GM23338 (cell line): ENCODE results near the gene NRN1L. TPM values are rescaled to one million over a fixed set of nuclear protein-coding genes. Genes with fewer than 3 reads are reported as not detected.

ENCODE experiments used
- ATAC-seq: fragments of 200-7000 bp; cut with Tn5 transposase; 3 replicates; pipeline ENCODE4 v1.9.1; 2020
- DNase-seq: peaks from one replicate; pipeline ENCODE4 v3.0.0-alpha.2; 2015; ENCODE audit warnings: low spot score
- H2AFZ ChIP-seq: fragments of 200-600 bp; sonication (generic); 2 replicates; pipeline ENCODE4 v1.8.0; 2016; ENCODE audit warnings: antibody characterized with exemption, mild to moderate bottlenecking, moderate library complexity
- H3F3A ChIP-seq: fragments of 200-600 bp; sonication (generic); replicated peaks from 2 replicates; pipeline ENCODE4 v1.8.0; 2017; ENCODE audit warnings: antibody characterized with exemption, mixed run types, low read depth
- H3K27ac ChIP-seq: fragments of 200-600 bp; sonication (generic); 2 replicates; pipeline ENCODE4 v1.6.1; 2016; ENCODE audit warnings: low read depth
- H3K27me3 ChIP-seq: fragments of 200-600 bp; sonication (generic); 2 replicates; pipeline ENCODE4 v1.8.0; 2016; ENCODE audit warnings: mild to moderate bottlenecking, mixed run types, moderate library complexity; ENCODE audit not compliant: insufficient read depth
- H3K36me3 ChIP-seq: fragments of 200-600 bp; sonication (generic); 2 replicates; pipeline ENCODE4 v1.8.0; 2016; ENCODE audit warnings: mild to moderate bottlenecking; ENCODE audit not compliant: insufficient read depth
- H3K4me1 ChIP-seq: fragments of 200-600 bp; sonication (generic); 2 replicates; pipeline ENCODE4 v1.8.0; 2016; ENCODE audit warnings: mild to moderate bottlenecking, moderate library complexity; ENCODE audit not compliant: insufficient read depth
- H3K4me2 ChIP-seq: fragments of 200-600 bp; sonication (generic); 2 replicates; pipeline ENCODE4 v1.7.1; 2017; ENCODE audit warnings: mixed run types
- H3K4me3 ChIP-seq: fragments of 200-600 bp; sonication (generic); 2 replicates; pipeline ENCODE4 v1.6.1; 2016; ENCODE audit warnings: mixed run types
- H3K79me2 ChIP-seq: fragments of 200-600 bp; sonication (generic); replicated peaks from 2 replicates; pipeline ENCODE4 v1.8.0; 2017; ENCODE audit warnings: mild to moderate bottlenecking; ENCODE audit not compliant: insufficient read depth
- H3K9me2 ChIP-seq: fragments of 200-600 bp; sonication (generic); 2 replicates; pipeline ENCODE4 v1.8.0; 2017; ENCODE audit not compliant: insufficient read depth
- H4K20me1 ChIP-seq: fragments of 200-600 bp; sonication (generic); replicated peaks from 2 replicates; pipeline ENCODE4 v1.8.0; 2017; ENCODE audit warnings: mild to moderate bottlenecking; ENCODE audit not compliant: insufficient read depth
- H3K27ac Mint-ChIP-seq: 2 replicates; pipeline ENCODE4 v1.8.0; 2020; ENCODE audit warnings: inconsistent platforms, mild to moderate bottlenecking, moderate library complexity, mixed read lengths
- H3K27me3 Mint-ChIP-seq: 3 replicates; pipeline ENCODE4 v1.8.0; 2022; ENCODE audit warnings: low read depth, mild to moderate bottlenecking, moderate library complexity, mixed read lengths, inconsistent platforms; ENCODE audit not compliant: insufficient read depth, poor library complexity
- H3K36me3 Mint-ChIP-seq: 3 replicates; pipeline ENCODE4 v1.8.0; 2021; ENCODE audit warnings: low read depth, mild to moderate bottlenecking, inconsistent platforms, moderate library complexity, mixed read lengths
- H3K4me1 Mint-ChIP-seq: 3 replicates; pipeline ENCODE4 v1.8.0; 2020; ENCODE audit warnings: mild to moderate bottlenecking, inconsistent platforms, mixed read lengths
- H3K4me3 Mint-ChIP-seq: 3 replicates; pipeline ENCODE4 v1.8.0; 2021; ENCODE audit warnings: moderate library complexity, mild to moderate bottlenecking, inconsistent platforms, mixed read lengths
- H3K9me3 Mint-ChIP-seq: 3 replicates; pipeline ENCODE4 v1.8.0; 2020; ENCODE audit warnings: moderate library complexity, mild to moderate bottlenecking, inconsistent platforms, mixed read lengths
- CREB1 ChIP-seq: fragments of 250-450 bp; sonication (Bioruptor Pico); IDR thresholded peaks from 2 replicates; pipeline ENCODE4 v1.5.0; 2020; ENCODE audit warnings: low read depth, mild to moderate bottlenecking, moderate library complexity
- EZH2phosphoT487 ChIP-seq: fragments of 200-600 bp; sonication (generic); IDR thresholded peaks from one replicate; pipeline ENCODE4 v1.8.1; 2018; ENCODE audit warnings: antibody characterized with exemption; ENCODE audit not compliant: unreplicated experiment
- JUNB ChIP-seq: IDR thresholded peaks from one replicate; pipeline ENCODE4 v1.6.1; 2016; ENCODE audit warnings: antibody characterized with exemption; ENCODE audit not compliant: unreplicated experiment
- NANOG ChIP-seq: IDR thresholded peaks from 2 replicates; pipeline ENCODE4 v1.6.1; 2016; ENCODE audit warnings: antibody characterized with exemption, borderline replicate concordance
- REST ChIP-seq: IDR thresholded peaks from one replicate; pipeline ENCODE4 v1.6.1; 2018; ENCODE audit warnings: antibody characterized with exemption; ENCODE audit not compliant: unreplicated experiment
- STAT1 ChIP-seq: IDR thresholded peaks from one replicate; pipeline ENCODE4 v1.6.1; 2016; ENCODE audit warnings: antibody characterized with exemption; ENCODE audit not compliant: unreplicated experiment
- polyA plus RNA-seq: library from polyadenylated mRNA; unstranded; fragments of >200 nt; fragmentation: Nextera tagmentation; extraction: Ambion mirVana; gene quantifications from 2 replicates; pipeline ENCODE4 v1.2.1, GENCODE V29; 2016
- total RNA-seq: library from RNA; depleted of rRNA; stranded (reverse); fragments of >200 nt; shearing (Covaris generic); gene quantifications from 2 replicates; pipeline ENCODE4 v1.2.3, GENCODE V29; 2014
- TF ChIP-seq, protein P1 (sequence below), 2 experiments: fragments of 200-600 bp in 1 of 2; sonication (generic) in 1 of 2; conservative IDR thresholded peaks; 2 replicates each; pipeline versions ENCODE4 v1.5.1 to v1.6.1; 2016 to 2017; ENCODE audit warnings: antibody characterized with exemption in 2 of 2, low read depth in 2 of 2, mild to moderate bottlenecking in 2 of 2, moderate library complexity in 1 of 2

NRN1L gene
- total and polyA plus RNA-seq, 2 experiments from 2014 or later: 14.0 to 26.1 TPM

DNA sequence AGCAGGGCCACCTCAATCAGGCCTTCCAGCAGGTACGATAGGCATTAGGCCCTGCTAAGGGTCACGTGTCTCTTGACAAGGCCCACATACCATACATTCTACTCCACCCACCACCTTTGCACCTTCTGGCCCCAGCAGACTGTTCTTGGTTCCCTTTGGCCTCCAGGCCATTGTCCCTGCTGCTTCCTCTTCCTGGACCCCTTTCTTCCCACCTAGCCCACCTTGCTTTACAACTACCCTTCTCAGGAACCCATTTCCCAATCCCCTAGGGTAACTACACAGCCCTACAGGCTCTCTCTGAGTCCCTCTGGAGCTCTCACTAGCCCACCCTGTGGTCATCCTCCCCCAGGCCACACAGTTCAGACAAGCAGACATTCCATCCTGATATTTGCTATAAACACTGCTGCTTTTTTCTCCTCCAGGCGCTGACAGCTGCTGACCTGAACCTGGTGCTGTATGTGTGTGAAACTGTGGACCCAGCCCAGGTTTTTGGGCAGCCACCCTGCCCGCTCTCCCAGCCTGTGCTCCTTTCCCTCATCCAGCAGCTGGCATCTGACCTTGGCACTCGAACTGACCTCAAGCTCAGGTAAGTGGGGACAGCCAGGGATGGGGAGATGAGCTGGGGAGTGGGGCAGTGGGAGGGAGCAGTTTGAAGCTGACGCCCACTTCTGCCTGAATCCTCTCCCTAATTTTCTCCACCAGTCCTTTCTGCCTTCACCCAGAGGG lies 1.4 kb upstream of the NRN1L start:
- no peak overlapping the region; the same call in 2 of the 3 replicates for H3K4me3 Mint-ChIP-seq
- H3K27me3 ChIP-seq: no peaks in the 10 kb centered on the region
- H3K9me2 ChIP-seq: no peaks in the 10 kb centered on the region
- H3K27me3 Mint-ChIP-seq: peaks cover 20% of the 10 kb centered on the region
- DNase-seq (no peak), ATAC-seq (no peak)
- no peak overlapping the region for H3K4me2 ChIP-seq
- H3F3A ChIP-seq: peaks cover 26% of the 10 kb centered on the region; the same call in 1 of the 2 replicates
- peaks cover 26% of the 10 kb centered on the region for H3K4me1 ChIP-seq
- H3K27ac Mint-ChIP-seq: no peak overlapping the region; the same call in 1 of the 2 replicates
- H3K4me3 ChIP-seq: no peak overlapping the region
- H3K36me3 Mint-ChIP-seq: peaks cover 45% of the 10 kb centered on the region
- no peak for TF ChIP-seq NANOG
- TF ChIP-seq JUNB: no peak
- no peak overlapping the region for H2AFZ ChIP-seq
- H3K4me1 Mint-ChIP-seq: peaks cover 22% of the 10 kb centered on the region
- peak overlapping the region; percentile 76; the same call in 1 of the 2 replicates for H3K27ac ChIP-seq
- H3K79me2 ChIP-seq: no peaks in the 10 kb centered on the region
- H3K9me3 Mint-ChIP-seq: no peaks in the 10 kb centered on the region; the same call in 2 of the 3 replicates
- H3K36me3 ChIP-seq: peaks cover 11% of the 10 kb centered on the region; the same call in 1 of the 2 replicates
- H4K20me1 ChIP-seq: no peaks in the 10 kb centered on the region; the same call in 1 of the 2 replicates

- peaks cover 26% of the 10 kb centered on the region for H3K4me1 ChIP-seq
- H3K4me1 Mint-ChIP-seq: peaks cover 22% of the 10 kb centered on the region
- no peak overlapping the region; the same call in 1 of the 2 replicates for H3K4me2 ChIP-seq
- H3K9me3 Mint-ChIP-seq: no peaks in the 10 kb centered on the region; the same call in 2 of the 3 replicates
- H3K27me3 Mint-ChIP-seq: peaks cover 20% of the 10 kb centered on the region
- TF ChIP-seq, protein P1, sequence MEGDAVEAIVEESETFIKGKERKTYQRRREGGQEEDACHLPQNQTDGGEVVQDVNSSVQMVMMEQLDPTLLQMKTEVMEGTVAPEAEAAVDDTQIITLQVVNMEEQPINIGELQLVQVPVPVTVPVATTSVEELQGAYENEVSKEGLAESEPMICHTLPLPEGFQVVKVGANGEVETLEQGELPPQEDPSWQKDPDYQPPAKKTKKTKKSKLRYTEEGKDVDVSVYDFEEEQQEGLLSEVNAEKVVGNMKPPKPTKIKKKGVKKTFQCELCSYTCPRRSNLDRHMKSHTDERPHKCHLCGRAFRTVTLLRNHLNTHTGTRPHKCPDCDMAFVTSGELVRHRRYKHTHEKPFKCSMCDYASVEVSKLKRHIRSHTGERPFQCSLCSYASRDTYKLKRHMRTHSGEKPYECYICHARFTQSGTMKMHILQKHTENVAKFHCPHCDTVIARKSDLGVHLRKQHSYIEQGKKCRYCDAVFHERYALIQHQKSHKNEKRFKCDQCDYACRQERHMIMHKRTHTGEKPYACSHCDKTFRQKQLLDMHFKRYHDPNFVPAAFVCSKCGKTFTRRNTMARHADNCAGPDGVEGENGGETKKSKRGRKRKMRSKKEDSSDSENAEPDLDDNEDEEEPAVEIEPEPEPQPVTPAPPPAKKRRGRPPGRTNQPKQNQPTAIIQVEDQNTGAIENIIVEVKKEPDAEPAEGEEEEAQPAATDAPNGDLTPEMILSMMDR (conservative IDR thresholded peaks at IDR 0.05; ENCODE audit: low read depth in 2 of 2): peak; percentile 83 to 90
- no peak for TF ChIP-seq CREB1
- peak; percentile 90 for DNase-seq
- H3K36me3 Mint-ChIP-seq: peaks cover 41% of the 10 kb centered on the region
- H2AFZ ChIP-seq: no peak overlapping the region
- H3K27ac ChIP-seq: peak overlapping the region; percentile 88
- ATAC-seq: peak; percentile 76
- H4K20me1 ChIP-seq: no peaks in the 10 kb centered on the region; the same call in 1 of the 2 replicates
- H3K79me2 ChIP-seq: no peaks in the 10 kb centered on the region
- no peaks in the 10 kb centered on the region for H3K9me2 ChIP-seq
- H3F3A ChIP-seq: peaks cover 26% of the 10 kb centered on the region; the same call in 1 of the 2 replicates
- H3K4me3 ChIP-seq: no peak overlapping the region
- no peak overlapping the region for H3K27ac Mint-ChIP-seq
- H3K27me3 ChIP-seq: no peaks in the 10 kb centered on the region
- H3K4me3 Mint-ChIP-seq: no peak overlapping the region
- peaks cover 7% of the 10 kb centered on the region; the same call in 1 of the 2 replicates for H3K36me3 ChIP-seq
Measured at GRCh38 chr16:67883872-67884261, 818 bp upstream of the NRN1L start.

- H3K36me3 Mint-ChIP-seq: peaks cover 28% of the 10 kb centered on the region
- TF ChIP-seq REST: no peak
- TF ChIP-seq JUNB: no peak
- no peak for TF ChIP-seq CREB1
- no peak for TF ChIP-seq STAT1
- TF ChIP-seq NANOG: no peak
- no peak for TF ChIP-seq EZH2phosphoT487
Measured at GRCh38 chr16:67885545-67885944, 860 bp downstream of the NRN1L start.

More at GRCh38 chr16:67885545-67885944, 860 bp downstream of the NRN1L start:
- ATAC-seq (peak; percentile 3; the same call in 2 of the 3 replicates), DNase-seq (peak; percentile 31)
- 0 out of 2 replicates have a peak, but pooled peaks cover 5% of the 10 kb centered on the region for H3K36me3 ChIP-seq
- Mint-ChIP-seq H3K4me3 (peak overlapping the region; percentile 67; the same call in 2 of the 3 replicates), H3K27me3 (peaks cover 9% of the 10 kb centered on the region), H3K27ac (peak overlapping the region; percentile 72; the same call in 1 of the 2 replicates), H3K9me3 (no peaks in the 10 kb centered on the region; the same call in 2 of the 3 replicates), H3K4me1 (peaks cover 22% of the 10 kb centered on the region)
- H4K20me1 ChIP-seq: no peaks in the 10 kb centered on the region; the same call in 1 of the 2 replicates
- peak overlapping the region; percentile 89 for H3K4me2 ChIP-seq
- peaks cover 26% of the 10 kb centered on the region for H3K4me1 ChIP-seq
- H3K9me2 ChIP-seq: no peaks in the 10 kb centered on the region
- no peak overlapping the region for H2AFZ ChIP-seq
- H3K4me3 ChIP-seq: peak overlapping the region; percentile 55; the same call in 1 of the 2 replicates
- H3F3A ChIP-seq: peaks cover 26% of the 10 kb centered on the region; the same call in 1 of the 2 replicates
- no peaks in the 10 kb centered on the region for H3K79me2 ChIP-seq
- peak overlapping the region; percentile 92; the same call in 1 of the 2 replicates for H3K27ac ChIP-seq
- H3K27me3 ChIP-seq: no peaks in the 10 kb centered on the region
